ENCODE measurements around the gene ELP2.
"Not testable (repeated sequence)": the region's sequence is repeated elsewhere in the genome, so short reads cannot be mapped to it uniquely, and the experiment has no call there.

Gene ELP2

DNA sequence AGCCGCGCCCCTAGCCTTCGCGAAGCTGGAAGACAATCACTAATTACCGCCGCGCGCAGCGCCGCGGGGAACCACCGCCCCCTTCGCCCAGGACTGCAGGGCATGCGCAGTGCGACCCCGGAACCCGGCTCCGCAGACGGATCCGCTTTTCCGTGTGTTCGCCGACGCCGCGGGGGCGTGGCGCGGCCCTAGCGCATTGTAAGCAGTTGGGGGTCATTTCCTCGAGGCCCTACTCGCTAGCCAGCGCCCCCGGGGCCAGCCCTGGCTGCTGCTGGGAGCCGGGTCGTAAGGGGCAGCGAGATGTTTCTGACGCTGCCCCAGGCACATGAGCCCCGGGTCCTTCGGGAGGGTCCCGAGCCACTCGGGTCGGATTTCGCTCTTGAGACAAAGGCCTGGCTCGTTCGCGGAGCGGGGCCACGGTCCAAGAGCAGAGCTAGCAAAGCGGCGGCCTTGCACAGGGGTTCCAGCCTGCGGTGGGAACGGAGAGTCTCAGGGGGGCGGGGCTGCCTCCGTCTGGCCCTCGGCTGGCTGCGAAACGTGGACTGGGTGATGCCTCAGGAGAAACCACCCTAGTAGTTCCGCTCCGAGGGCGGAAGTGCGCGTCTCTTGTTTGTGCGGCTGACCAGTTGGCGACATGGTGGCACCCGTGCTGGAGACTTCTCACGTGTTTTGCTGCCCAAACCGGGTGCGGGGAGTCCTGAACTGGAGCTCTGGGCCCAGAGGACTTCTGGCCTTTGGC lies at the start of gene ELP2, which contains the start of gene SLC39A6:
TSS of gene ELP2 (plus strand) at position 600 of the 739 bp plus-strand sequence. CDS start at position 635, 35 bp downstream.
TSS of gene SLC39A6 (minus strand) at position 41 of the 739 bp plus-strand sequence. CDS start 2,333 bp downstream, outside the sequence.
- DNase-seq = peak; percentile 93

DNA sequence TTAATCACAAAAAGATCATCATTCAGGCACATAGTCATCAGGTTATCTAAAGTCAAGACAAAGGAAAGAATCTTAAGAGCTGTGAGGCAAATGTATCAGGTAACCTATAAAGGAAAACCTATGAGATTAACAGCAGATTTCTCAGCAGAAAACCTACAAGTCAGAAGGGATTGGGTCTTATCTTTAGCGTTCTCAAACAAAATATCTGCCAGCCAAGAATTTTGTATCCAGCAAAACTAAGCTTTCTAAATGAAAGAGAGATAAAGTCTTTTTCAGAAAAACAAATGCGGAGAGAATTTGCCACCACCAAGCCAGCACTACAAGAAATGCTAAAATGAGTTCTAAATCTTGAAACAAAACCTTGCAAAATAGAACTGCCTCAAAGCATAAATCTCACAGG lies 48.6 kb upstream of the ELP2 start:
- DNase-seq = not testable (repeated sequence)

DNA sequence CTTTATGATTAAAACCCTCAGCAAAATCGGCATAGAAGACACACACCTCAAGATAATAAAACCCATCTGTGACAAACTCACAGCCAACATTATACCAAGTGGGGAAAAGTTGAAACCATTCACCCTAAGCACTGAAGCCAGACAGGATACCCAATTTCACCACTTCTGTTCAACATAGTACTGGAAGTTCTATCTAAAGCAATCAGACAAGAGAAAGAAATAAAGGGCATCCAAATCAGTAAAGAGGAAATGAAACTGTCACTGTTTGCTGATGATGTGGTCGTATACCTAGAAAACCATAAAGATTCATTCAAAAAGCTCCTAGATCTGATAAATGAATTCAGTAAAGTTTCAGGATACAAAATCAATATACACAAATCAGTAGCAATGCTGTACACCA lies 46.0 kb upstream of the ELP2 start:
- DNase-seq = no peak

- DNase-seq = no peak
Observed at GRCh38 chr18:36085195-36085594, 44.5 kb upstream of the ELP2 start.

DNA sequence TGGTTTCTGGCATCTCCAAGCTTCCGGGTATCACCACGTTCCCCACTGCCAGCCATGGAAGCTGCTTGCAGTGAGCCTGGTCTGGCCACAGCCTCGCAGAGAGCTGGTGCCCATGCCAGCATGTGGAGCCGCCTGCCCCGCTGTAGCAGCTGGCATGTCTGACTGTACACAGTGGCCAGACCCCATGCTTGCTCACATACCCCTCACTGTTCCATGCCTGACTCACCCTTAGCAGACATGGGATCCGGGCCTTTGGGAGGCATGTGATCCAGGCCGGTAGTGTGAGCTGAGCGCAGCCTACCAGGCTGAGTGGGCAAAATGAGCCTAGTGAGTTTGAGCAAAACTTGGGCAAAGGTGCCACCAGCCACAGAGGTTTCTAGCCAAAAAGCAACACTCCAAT lies 43.5 kb upstream of the ELP2 start:
- no peak for DNase-seq

GRCh38 chr18:36088256-36088655 lies 41.4 kb upstream of the ELP2 start:
- DNase-seq = no peak

DNA sequence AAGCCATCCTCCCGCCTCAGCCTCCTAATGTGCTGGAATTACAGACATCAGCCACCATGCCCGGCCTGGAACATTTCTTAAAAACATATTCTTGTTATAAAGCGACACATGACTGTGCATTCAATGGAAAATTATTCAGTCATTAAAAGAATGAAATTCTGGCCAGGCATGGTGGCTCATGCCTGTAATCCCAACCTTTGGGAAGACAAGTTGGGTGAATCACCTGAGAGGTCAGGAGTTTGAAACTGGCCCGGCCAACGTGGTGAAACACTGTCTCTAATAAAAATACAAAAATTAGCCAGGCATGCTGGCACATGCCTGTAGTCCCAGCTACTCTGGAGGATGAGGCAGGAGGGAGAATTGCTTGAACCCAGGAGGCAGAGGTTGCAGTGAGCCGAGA lies 40.7 kb upstream of the ELP2 start:
- DNase-seq = no peak

DNA sequence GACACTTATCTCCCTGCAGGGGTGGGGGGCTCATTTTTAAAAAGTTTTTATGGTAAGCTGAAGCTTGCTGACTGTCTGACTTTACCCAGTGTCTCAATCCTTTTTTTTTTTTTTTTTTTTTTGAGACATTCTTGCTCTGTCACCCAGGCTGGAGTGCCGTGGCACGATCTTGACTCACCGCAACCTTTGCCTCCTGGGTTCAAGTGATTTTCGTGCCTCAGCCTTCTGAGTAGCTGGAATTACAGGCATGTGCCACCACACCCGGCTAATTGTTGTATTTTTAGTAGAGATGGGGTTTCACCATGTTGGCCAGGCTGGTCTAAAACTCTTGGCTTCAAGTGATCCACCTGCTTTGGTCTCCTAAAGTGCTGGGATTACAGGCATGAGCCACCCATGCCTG lies 37.6 kb upstream of the ELP2 start:
- DNase-seq = not testable (repeated sequence)

DNA sequence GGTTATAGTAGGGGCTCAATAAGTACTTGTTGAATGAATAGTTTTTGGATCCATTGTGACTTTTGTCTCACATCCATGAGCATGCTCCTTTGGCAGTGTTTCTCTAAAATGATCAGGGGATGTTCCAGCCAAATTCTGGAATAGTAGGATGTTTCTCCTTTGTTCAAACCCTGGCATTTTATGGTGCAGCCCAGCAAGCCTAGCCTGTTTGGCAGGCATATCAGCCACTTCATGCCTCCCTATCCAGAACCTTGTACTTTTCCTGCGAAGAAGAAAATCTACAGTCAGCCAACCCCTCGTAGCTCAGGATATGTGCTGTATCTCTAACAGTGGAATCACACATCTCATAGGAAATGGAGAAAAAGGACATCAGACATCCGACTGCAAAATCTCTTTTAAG lies 35.3 kb upstream of the ELP2 start:
- DNase-seq = no peak

DNA sequence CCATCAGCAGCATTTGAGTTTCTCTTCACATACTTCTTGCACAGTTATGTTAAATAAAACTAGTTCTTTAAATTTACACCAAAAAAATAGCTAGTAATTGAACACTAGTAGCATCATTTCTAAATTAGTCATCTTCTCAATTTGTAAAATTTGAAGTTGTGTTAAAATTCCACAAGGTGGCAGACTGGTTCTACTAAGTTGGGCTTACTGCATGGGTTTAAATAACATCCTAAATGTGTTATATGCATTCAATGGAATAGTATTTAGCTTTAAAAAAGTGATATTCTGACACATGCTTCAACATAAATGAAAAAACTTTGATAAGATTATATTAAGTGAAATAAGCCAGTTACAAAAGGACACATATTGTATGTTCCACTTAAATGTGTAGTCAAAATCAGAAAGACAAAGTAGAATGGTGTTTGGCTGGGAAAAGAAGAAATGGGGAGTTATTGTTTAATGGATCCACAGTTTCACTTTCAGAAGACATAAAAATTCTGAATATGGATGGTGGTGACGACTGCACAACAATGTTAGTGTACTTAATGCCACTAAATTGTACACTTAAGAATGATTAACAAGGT lies 33.7 kb upstream of the ELP2 start:
- no peak for DNase-seq

GRCh38 chr18:36096955-36097354 lies 32.7 kb upstream of the ELP2 start:
- no peak for DNase-seq

- DNase-seq = no peak
Observed at GRCh38 chr18:36099311-36099710, 30.4 kb upstream of the ELP2 start.

DNA sequence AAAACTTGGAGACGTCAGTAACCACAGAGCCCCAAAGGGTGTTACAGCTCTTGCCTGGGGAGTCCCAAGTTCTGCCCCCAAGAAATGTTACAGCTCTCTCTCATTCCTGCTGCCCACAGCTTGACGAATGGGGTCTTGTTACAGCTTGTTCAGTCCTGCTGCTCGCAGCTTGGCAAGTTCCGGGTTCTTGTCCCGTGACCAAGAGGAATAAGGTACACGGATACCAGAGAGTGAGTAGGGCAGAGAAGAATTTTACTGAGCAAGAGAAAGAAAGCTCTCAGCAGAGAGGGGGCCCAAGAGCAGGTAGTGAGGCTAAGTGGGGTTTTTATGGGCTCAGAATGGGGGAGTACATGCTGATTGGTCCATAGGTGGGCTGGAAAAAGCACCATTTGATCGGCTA lies 27.8 kb upstream of the ELP2 start:
- DNase-seq = no peak

GRCh38 chr18:36104749-36105148 lies 24.9 kb upstream of the ELP2 start:
- DNase-seq = no peak

DNA sequence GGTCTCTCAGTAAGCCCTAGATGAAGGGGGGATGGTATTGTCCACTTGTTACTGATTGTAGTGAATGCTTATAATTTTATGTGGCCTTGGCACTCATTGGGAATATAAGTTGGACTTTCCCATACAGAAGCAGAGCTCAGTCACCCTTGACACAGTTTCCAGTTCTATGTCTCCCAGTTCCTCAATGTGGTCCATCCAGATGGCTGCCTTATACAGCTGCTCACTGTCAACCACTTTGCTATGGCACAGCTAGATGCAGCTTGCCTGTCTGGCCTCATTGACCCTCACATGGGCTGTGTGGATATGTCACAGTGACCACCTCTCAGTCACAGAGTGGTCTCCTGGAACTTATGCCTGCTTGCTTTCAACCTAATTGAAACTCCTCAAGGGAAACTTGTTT lies 22.2 kb upstream of the ELP2 start:
- no peak for DNase-seq

DNA sequence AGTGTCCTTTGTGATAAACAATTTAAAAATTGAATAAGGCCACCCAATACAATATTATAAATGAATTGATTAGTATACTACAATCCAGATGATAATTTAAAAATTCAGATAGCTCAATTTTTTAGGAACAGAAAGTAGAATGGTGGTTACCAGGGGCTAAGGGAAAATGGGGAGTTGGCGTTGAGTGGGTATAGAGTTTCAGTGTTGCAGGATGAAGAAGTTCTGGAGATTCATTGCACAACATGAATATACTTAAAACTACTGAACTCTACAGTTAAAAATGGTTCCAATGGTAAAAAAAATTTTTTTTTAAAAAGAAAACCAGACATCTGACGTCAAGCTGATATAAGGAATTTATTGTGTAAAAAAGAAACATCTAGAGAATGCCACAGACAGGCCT lies 21.5 kb upstream of the ELP2 start:
- DNase-seq = no peak

DNA sequence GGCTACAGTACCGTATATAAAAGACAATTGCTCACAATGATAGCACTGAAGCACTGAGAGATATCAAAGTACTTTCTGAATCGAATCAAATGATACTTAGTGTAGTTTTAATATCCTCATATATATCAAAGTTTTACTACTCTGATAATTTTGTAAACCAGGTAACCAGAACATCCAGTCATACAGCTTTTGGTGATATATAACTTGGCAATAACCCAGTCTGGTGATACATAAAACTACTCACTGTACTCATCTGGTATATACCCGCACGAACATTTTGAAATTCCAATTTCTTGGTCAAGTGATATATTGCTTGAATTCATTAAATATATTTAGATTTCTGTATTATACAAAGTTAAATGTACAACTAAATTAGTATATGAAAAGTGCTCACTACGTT lies 21.1 kb upstream of the ELP2 start:
- no peak for DNase-seq

DNA sequence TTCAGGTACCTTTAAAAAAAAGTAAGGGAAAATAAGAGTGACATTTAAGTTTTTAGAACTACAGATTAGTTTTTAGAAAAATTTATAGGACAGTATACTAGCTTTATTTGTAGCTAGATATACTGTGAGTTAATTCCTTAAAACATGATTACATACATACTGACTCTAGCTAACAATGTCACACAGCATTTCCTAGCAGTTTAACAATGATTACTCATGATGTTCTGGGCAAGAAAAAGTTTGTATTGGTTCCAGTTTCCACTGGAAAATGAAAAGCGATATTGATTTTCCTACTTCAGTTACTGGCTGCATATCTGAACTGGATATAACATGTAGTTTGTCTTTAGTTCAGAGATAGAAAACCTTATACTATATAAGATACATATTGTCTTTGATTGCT lies 20.0 kb upstream of the ELP2 start:
- no peak for DNase-seq

DNA sequence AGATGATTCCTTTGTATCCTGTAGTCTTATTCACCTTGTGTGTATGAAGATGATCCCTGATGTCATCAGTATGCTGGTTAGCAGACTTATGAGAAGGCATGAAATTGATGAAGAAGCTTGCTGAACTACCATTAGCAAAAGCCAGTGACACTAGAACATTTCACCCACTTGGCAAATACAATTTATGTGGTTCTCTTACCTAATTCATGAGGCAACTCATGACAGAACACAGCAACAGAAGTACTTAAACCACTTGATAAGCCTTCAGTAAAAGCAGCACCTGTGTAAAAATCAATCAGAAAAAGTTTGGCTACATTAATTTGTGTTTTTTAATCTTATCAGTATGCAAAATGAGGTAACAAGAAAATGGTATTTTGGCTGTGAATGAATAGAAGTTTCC lies 17.4 kb upstream of the ELP2 start:
- DNase-seq = no peak

GRCh38 chr18:36114251-36114650 lies 15.4 kb upstream of the ELP2 start:
- no peak for DNase-seq

DNA sequence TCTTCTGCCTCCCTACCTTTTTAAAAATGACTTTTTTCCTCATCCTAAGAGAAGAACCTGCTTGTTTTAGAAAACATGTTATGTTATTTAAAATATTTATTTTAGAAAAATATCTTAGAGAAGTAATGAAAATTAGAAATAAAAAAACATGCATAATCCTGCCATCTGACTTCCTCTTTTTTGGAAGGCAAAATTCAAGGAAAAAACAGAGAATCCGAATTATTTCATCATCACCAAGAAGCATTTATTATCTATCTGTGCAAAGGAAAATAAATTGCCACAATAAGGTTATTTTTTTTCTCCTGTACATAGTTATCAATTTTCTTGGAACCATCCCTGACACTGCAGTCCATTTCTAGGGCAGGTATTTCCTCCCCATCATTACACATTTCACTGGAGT lies 15.0 kb upstream of the ELP2 start:
- no peak for DNase-seq

- DNase-seq = not testable (repeated sequence)
Observed at GRCh38 chr18:36116771-36117170, 12.9 kb upstream of the ELP2 start.

DNA sequence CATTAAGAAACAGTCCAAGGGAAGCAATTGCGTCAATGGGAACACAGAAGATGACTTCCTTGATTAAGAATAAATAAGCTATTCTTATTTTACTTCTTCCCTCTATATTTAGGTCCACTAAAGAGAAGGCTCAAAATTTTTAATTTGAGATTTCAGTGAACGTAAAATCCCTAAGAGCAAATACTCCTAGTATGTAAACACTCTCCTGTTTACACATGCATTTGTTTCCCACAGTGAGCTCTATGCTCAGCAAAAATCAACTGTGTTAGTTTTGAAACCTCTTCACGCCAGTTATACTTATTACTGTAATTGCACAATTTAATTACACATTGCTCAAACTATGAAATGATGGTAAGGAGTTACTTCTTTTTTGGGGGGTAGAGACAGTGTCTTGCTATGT lies 9.4 kb upstream of the ELP2 start:
- DNase-seq = no peak

DNA sequence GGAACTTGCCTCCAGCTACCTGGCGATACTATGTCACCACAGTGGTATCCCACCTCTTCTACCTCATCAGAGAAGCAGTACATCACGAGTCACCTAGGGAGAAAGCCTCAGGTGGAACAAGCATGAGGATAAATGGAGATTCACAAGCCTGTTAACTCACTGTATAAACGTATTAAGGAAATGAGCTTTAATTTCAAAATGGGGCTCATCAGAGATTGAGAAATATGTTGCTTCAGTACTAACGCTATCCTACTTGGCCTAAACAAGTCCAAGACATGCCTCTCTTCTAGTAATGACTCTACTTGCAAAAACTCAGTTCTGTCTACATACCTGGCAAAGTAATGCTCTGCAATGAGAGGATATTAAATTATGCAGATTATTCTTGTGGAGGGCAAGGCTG lies 4.9 kb upstream of the ELP2 start:
- DNase-seq = no peak

GRCh38 chr18:36126668-36127067 lies 3.0 kb upstream of the ELP2 start:
- no peak for DNase-seq

All from activated naive CD4-positive, alpha-beta T cell treated with anti-CD3 and anti-CD28 coated beads, Interleukin-2, amount 50 U/mL, for 16 hours (primary cell).